ENCODE data around the gene CIP2A. TPM values are rescaled to one million over a fixed set of nuclear protein-coding genes. Genes with fewer than 3 reads are reported as not detected.

The CIP2A gene
- total RNA-seq, 1 donor from 2014 or later: 26.0 TPM

DNA sequence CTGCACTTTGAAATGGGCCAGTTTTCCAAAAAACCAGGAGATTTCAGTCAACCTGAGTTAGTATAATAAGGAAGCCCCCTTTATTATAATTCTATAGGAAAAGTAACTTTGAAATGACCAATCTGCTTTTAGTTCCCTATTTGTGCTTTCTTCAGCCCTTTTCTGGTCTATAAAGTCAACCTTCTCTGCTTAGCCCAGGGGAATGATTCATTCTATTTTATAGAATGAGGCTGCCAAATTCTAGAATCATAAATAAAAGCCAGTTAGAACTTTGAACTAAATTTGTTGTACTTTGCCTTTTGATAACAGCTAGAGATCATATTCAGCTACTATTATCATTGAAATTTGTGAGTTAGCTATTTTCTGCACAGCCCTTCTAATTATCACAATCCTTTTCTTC lies 24.7 kb downstream of the CIP2A start:
- no peak for DNase-seq (ENCODE audit: low read depth, low spot score)

DNA sequence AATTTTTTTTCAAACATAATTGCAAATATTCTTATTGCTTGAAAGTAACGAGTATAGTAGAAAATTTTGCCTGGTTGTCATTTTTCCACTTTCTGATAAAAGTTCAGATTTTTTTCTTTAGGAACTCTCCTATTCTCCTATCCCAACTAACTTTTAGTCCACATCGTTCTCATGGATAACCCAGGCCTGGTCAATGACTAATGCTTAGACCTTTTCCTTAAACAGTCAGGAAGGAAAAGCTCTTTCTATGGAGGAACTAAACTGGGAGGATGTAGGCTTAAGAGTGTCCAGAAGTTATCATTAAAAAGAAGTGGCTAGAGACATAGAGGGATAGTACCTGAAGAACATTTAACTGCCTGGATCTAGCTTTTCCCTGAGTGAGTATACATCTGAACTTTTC lies 26.7 kb downstream of the CIP2A start:
- no peak for DNase-seq (ENCODE audit: low read depth, low spot score)

DNA sequence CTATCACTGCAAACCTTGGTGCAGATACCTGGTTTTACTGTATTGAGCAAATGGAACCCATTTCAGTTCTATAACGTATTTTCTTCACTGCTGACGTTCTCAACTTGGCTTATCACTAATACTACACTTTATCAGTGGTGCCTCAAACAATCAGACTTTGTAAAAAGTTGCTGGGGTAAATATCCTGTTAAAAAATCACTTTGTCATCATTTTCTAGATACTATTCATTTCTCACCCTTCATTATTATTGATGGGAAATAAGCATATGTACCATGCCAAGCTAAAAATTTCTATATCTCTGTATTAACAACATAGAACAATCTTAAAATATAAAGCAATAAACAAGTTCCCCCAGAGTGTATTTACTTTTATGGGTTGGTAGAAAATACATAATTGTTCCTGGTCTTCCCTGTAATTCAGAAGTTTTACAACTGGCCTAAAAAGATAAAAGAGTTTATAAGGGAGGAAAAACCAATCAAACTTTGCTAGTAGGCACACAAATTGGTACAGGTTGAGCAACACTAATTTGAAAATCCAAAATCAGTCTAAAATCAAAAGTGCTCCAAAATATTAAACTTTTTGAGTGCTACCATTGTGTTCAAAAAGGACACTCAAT lies 33.2 kb downstream of the CIP2A start:
- no peak for DNase-seq (ENCODE audit: low read depth, low spot score)

DNA sequence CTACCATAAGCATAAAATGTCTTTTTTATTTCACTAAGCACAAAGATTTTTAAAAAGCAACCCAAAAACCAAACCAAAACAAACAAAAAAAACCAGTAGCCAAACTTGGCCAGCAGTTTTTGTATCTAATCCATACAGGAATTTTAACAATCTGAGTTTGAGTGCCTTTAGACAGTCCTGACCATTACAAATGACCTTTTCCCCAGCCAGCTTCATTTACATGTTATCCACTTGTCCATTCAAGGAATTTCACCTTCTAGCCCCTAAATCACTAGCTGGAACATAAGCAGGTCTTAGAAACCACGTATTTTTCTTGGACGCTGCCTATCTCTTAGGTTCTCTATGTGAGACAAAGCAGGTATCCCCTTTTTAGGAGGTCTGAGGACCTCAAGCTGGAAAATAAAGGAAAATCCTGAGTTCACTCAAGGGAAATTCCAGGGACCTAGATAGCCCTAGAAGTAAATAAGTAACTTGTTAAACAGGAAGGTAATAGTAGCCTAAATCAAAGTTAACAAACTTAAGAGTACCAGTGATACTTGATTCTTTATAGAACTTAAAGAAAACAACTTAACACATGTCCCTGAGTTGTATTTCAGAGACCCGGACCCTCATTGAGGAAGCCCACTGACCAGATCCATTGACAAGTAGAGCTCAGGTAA lies 34.2 kb downstream of the CIP2A start:
- DNase-seq (ENCODE audit: low read depth, low spot score): no peak

DNA sequence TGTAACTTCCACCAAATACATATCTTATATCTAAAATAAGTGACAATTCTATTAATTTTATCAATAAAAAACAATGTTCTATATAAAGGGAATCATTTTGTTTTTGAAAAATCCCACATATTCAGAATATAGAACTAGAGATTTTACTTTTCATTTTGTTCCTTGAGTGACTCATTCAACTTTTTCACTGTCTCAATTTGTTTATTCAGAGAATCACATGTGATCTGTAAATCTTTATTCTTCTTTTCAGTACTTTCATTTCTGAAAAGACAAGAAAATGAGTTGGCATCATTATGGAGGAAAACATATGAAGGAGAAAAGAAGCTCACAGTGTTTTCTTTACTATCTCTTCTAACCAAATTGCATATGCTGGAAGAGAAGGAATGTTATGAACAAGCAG lies 35.0 kb downstream of the CIP2A start:
- no peak for DNase-seq (ENCODE audit: low read depth, low spot score)

DNA sequence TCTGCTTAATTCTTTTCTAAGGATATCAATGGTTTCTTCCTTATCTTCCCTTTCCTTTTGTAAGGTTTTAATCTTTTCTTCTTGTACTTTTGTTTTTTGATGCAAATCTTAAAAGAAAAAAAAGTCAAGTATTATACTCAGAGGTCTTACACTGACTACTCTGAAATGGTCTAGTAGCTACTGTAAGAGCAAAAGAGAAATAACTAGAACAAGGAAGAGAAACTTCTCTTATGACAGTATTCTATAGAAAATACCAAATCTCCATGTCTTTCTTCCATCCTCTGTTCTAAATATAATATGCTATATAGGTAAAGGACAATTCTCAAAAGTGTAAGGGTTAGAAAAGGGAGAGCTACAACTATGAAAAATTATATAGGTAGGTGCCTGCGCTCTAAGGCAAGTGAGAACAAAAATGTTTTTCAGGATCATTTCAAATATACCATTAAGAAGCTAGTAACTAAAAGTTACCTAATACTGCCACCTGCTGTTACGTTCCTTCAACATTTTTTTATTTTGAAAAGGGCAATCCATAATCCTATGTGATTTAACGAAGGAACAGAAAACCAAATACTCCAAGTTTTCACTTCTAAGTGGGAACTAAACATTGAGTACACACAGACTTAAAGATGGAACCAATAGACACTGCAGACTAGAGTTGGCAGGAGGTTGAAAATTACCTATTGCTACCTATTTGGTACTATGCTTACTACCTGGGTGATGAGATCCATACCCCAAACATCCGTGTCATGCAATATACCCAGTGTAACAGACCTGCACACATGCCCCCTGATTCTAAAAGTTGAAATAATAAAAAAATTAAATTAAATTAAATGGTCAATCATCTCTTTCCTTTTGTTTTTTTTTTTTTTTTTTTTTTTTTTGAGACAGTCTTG lies 36.7 kb downstream of the CIP2A start:
- peak; percentile 10 for DNase-seq (ENCODE audit: low read depth, low spot score)

DNA sequence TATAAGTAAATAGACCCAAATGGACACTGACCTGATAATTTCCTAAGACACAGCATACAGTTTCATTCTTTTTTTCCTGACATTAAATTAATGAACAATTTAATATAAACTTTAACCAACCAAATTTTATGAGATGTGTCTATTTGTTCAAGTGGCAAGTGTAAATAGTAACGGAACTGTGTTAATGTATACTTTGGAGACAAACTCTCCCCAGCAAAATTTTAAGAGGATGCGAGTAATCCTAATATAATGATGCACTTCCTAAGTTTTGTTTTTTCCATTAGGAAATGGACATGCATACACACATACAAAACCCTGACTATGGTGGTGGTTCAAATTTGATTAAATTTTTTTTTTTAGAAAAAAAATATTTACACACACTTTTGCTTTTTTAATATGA lies 40.4 kb downstream of the CIP2A start:
- DNase-seq (ENCODE audit: low read depth, low spot score): no peak

DNA sequence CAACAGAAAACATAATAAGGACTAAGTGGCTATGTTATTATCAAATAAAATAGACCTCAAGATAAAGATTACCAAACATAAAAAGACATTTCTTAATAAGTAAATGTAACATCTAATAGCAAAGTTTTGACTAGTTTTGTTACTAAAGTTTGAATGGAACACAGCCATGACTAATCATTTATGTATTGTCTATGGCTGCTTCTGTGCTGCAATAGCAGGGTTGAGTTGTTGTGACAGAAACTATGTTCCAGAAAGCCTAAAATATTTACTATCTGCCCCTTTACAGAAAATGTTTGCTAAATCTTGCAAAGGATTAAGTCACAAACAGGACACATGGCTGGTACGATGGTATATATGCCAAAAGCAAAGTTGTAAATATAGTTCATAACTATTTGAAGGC lies 40.9 kb downstream of the CIP2A start:
- no peak for DNase-seq (ENCODE audit: low read depth, low spot score)

DNA sequence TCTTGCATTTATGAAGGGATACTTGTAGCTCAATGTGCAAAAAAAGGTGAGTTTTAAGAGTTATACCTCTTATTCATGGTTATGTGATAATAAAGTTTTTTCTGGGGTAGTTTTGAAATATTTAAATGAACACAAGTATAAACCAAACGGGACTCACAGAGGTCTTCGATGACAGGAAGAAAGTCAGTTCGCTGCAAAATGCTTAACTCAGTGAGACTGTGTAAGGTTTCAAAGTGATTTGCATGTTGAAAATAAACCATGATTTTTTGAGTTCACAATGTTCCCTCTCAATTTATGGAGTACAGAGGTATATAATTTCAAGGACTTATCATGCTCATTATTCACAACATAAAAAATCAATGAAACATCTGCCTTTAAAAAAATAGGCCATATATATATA lies 42.5 kb downstream of the CIP2A start:
- no peak for DNase-seq (ENCODE audit: low read depth, low spot score)

DNA sequence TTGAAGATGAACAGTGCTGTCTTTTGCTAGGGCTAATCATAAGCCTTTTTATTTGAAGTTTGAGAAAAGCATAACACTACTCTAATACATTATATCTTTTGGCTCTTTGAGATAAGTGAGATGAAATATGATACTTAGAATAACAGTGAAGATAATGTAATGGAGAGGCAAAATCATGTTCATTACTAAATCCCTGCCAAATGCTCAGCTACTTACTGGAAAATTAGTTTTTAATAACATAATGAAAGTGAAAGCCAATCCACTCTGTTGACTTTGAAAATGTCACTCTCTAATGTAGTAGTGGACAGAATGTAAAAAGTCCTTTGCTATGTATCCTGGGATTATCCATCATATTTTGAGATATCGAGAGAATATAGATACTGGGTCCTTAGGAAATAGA lies 43.0 kb downstream of the CIP2A start:
- DNase-seq (ENCODE audit: low read depth, low spot score): no peak

DNA sequence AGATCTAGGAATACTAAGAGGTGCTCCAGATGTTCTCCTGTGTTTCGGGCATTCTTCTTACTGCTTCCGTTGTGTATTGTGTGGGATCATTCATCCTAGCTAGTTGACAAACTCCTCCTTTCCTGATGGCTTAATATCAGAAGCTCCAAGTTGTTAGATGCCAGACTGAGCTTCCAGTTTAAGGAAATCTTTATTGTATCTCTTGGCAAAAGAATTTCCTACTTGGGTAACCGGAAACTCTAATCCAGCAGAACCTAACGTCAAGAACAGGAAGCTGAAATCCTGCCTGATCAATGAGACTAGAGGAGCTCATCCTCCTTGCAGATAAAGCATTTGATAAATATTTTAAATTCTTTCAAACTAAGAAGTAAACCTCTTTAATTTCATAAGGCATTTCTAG lies 51.2 kb downstream of the CIP2A start:
- DNase-seq (ENCODE audit: low read depth, low spot score): peak; percentile 7

DNA sequence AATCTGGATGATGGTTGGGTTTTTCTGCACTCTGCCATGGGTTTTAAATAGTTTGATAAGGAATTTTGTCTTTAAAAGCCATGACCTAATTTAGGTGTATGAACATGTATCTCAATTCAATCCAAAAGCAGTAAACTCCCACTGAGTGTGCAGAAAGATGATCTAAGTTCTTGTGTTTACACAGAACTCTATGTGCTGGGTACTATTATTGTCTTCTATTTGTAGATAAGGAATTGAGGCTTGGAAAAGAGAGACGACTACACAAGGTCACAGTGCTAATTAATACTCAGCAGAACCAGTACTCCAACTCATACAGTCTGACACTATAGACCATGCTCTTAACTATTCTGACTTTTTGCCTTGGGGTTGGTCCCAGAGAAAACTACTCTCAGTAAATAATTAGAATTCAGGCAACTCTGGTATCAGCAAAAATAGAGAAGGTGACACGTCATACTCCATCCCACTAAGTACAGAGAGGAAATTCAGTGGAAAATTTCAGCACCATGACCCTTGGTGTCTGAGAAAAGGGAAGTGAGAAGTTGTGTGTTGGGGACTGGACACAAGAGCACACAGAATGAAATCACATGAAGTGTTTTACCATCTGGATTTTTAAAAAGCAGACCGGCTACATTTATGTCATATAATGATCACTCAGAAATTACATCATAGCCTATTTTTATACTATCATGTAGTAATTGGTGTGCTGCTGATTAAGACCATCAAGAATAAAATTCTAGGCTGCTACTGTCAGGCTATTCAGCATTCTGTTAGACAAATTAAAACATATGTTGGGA lies 60.6 kb downstream of the CIP2A start:
- DNase-seq (ENCODE audit: low read depth, low spot score): no peak

DNA sequence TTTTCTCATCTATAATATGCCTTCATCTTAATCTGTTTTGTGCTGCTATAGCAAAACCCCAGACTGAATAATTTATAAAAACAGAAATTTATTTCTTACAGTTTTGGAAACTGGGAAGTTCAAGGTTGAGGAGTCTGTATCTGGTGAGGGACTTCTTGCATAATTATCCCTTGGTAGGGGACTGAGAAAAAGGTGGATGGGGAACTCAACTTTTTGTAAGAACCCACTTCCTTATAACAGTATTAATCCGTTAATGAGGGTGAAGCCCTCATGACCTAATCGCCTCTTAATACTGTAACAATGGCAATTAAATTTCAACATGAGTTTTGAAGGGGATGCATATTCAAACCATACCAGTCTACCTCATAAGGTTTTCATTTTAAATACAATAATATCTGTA lies 61.4 kb downstream of the CIP2A start:
- DNase-seq (ENCODE audit: low read depth, low spot score): no peak

DNA sequence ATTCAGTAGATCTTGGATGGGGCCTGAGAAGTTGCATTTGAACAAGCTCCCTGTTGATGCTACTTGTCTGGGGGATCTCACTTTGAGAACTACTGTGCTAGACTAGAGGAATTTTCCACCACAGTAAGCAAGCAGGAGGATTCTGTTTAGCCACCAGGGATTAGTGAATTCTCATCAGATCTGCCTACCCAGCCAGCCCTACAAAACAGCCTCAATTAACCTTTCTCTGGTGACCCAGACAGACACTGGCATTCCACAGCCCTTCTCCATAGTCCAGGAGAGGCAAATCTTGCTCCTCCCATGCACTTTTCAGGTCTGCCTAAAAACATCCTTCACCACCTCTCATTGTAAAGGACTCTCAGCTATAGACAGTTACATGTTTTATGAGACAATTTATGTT lies 62.1 kb downstream of the CIP2A start:
- no peak for DNase-seq (ENCODE audit: low read depth, low spot score)

DNA sequence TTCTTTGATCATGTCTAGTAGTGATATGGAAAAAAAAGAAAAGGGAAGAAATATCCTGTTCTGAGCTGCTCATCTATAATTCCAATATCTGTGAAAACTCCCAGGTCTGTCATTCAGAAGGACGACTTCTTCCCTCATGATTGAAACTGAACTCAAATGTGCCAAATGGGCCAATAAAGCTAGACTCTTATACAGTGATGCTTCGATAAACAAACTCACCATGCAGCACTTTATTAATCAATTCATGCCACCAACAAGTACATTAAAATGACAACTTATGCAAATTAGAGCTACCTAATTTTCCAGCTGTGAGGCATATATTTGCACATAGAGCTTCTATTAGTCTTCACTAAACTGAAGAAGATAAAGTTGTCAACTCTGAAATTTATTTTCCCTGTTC lies 63.3 kb downstream of the CIP2A start:
- no peak for DNase-seq (ENCODE audit: low read depth, low spot score)

DNA sequence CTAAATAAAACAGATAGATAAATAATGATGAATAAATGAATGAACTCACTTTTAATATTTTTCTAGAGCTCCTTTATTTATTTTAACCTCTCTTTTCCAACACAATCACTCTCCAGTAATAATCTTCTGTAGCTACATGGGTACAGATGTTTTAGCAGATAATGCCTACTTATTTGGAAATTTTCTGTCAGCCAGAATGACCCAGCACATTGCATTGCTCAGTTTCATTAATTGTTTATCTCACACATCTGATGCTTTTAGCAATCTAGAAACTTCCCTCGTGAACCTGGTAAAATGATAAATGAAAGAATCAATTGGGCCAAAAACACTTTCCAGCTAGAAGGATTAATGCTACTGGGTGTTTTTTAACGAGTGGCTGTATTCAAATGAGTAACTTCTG lies 64.0 kb downstream of the CIP2A start:
- DNase-seq (ENCODE audit: low read depth, low spot score): no peak

DNA sequence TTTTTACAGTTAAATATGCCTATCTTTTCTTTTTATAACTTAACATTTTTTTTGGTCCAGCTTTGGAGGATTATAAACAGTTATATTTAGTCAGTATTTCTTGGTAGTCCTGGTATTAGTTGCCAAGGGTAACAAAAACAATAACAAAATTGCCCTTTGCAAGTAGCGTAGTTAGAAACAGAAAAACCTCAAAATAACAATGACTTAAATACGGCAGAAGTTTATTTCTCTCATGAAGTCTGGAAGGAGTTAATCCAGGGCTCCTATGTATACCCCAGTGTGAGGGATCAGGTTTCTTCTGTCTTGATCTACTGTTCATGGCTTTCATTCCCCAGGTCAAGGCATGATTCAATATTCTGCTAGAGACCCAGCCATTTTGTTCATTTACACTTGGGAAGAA lies 64.7 kb downstream of the CIP2A start:
- no peak for DNase-seq (ENCODE audit: low read depth, low spot score)

DNA sequence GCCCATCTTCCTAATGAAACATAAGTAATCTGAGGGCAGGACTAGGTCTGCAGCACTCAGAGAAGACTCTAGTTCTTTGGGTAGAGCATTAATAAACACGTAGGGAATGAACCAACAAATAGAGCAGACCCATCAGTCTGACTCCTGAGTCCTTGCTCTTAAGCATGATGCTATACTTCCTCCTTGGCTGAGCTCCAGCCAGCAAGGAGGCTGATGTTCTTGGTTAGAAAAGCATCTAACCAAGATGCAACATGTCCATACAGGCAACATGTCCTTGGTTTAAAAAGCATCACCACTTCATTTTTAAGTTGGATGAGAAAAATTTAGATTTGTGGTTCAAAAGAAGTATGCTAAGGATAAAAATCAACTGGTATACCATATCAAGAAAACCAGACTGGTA lies 70.3 kb downstream of the CIP2A start:
- DNase-seq (ENCODE audit: low read depth, low spot score): no peak

DNA sequence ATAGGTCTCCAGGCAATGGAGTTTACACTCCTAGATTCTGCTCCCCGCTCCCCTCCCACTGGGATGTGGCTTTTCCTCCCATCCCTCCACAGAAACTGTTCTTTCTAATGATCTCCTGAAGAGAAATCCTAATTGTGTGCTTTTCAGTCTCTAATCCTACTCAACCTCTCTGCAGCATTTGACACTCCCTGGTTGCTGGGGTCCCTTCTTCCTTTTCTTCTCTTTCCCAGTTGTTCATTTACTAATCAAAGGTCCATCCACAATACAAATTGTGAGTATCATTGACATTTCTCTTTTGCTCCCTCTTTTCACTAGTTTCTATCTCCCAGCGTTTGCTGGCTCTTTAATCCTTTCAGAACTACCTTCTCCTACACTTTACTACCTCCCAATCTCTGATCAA lies 72.4 kb downstream of the CIP2A start:
- DNase-seq (ENCODE audit: low read depth, low spot score): no peak

DNA sequence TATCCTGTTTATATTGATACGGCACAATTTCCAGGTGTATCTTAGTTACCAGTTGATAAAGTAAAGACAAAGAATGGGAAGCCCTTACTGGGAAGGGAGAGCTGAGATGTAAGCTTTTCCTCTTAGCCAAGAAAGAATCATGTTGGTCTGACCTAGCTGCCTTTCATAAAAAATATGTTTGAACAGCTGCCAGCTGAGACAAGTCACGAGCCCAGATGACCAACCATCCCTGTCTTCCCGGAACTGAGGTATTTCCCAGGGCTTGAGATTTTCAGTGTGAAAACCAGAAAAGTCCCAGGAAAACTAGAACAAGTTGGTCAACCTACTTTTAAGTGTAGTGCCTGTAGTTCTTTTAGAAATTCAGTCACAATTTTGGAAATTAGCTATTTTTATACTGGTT lies 75.3 kb downstream of the CIP2A start:
- DNase-seq (ENCODE audit: low read depth, low spot score): no peak

DNA sequence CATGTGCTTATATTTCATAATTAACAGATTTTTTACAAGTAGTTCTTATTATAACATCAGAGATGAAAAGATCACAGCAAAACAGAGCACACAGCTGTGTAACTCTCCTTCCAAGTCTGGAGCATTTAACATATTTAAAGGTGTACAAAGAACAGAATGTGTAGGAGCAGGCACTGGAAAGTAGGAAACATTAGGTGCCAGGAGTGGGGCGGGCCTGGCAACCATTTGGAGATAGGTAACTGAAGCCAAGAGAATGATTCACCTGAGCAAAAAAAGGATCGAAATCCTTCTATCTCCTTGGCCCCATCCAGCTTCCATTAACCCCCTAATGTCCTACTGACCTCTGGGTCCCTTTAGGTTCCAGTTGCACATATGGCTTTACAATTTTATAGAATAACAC lies 76.6 kb downstream of the CIP2A start:
- DNase-seq (ENCODE audit: low read depth, low spot score): no peak

DNA sequence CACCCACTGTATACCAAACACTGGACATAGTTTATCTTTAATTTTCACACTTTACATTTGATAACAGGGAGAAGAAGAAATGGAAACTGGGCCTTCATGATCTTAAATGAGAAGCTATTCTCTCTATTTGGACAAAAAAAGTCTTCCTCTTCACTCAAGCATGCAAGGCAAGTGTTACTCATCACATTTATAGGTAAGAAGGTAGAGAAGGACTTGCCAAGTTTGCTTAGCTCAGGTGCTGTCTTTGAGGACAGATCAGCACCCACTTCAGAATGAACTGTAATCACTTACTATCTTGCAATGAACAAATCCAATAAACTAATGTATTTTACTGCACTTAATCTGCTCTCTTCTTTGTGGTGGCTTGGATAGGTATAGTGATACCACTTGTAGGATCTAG lies 77.7 kb downstream of the CIP2A start:
- DNase-seq (ENCODE audit: low read depth, low spot score): no peak
